Stomach (tissue), 9 donors: ENCODE data around the gene TRIM59. TPM values are rescaled to one million over a fixed set of nuclear protein-coding genes. Genes with fewer than 3 reads are reported as not detected.

ENCODE experiments used
- DNase-seq, 2 donors: peaks; one replicate each; pipeline versions ENCODE4 v3.0.0 to v3.0.0-alpha.2; 2013 to 2019
- H3K27ac ChIP-seq, 5 donors: fragments of 200-600 bp in 4 of 5; sonication (generic) in 4 of 5; one replicate each; pipeline ENCODE4 v1.5.1; 2013 to 2019; ENCODE audit warnings: mild to moderate bottlenecking in 1 of 5, moderate library complexity in 1 of 5
- H3K27me3 ChIP-seq, 3 donors: fragments of 200-600 bp; sonication (generic); one replicate each; pipeline ENCODE4 v1.5.1; 2017 to 2019; ENCODE audit warnings: mixed run types in 1 of 3
- H3K36me3 ChIP-seq, 4 donors: fragments of 200-600 bp; sonication (generic); 1 replicate in 3 of 4; 2 replicates in 1 of 4; pipeline ENCODE4 v1.5.1; 2016 to 2019
- H3K4me1 ChIP-seq, 4 donors: fragments of 200-600 bp; sonication (generic); one replicate each; pipeline ENCODE4 v1.5.1; 2016 to 2019
- H3K4me3 ChIP-seq, 4 donors: fragments of 200-600 bp; sonication (generic) in 3 of 4; one replicate each; pipeline ENCODE4 v1.5.1; 2016 to 2019; ENCODE audit warnings: mild to moderate bottlenecking in 1 of 4
- H3K9me3 ChIP-seq, 4 donors: fragments of 200-600 bp; sonication (generic); one replicate each; pipeline ENCODE4 v1.5.1; 2016 to 2019
- EP300 ChIP-seq: sonication (generic); formaldehyde crosslinking; IDR thresholded peaks from one replicate; pipeline ENCODE4 v1.6.1; 2017; ENCODE audit warnings: antibody characterized with exemption
- POLR2A ChIP-seq, 4 donors: fragments of 450-650 bp; IDR thresholded peaks; one replicate each; pipeline ENCODE4 v1.6.1; 2016; ENCODE audit warnings: antibody characterized with exemption in 4 of 4, control low read depth in 2 of 4, mild to moderate bottlenecking in 1 of 4, moderate library complexity in 1 of 4
- POLR2AphosphoS5 ChIP-seq, 3 donors: sonication (generic); formaldehyde crosslinking; IDR thresholded peaks; one replicate each; pipeline ENCODE4 v1.6.1; 2016; ENCODE audit warnings: antibody characterized with exemption in 3 of 3
- WGBS, 5 donors: extraction: QIAGEN DNeasy Blood & Tissue Kit in 3 of 5; methylation state at CpG; one replicate each; pipeline versions ENCODE4 v1.1.5 to v1.1.7; 2013 to 2018; 5-methylcytosine and 5-hydroxymethylcytosine counted together
- intact Hi-C: fragments of 100-400 bp; cut with DNase I; formaldehyde crosslinking; loops from one replicate; pipeline ENCODE4 v1.15.1; 2023; ENCODE audit warnings: low total_unique reads
- polyA plus RNA-seq, 3 donors: library from polyadenylated mRNA; stranded (reverse); fragments of 200-250 nt; gene quantifications; one replicate each; pipeline ENCODE4 v1.2.3, GENCODE V29; 2013
- total RNA-seq, 5 donors: library from RNA; depleted of rRNA; stranded (reverse); fragments of >200 nt; gene quantifications; one replicate each; pipeline versions ENCODE4 v1.1.0 to v1.2.3, GENCODE V29; 2014 to 2016
- TF ChIP-seq, protein P1 (sequence below), 7 experiments: fragments of 450-650 bp in 4 of 7; fragments of 200-600 bp in 3 of 7; sonication (generic) in 3 of 7; IDR thresholded peaks; one replicate each; pipeline ENCODE4 v1.5.1; 2016 to 2019; ENCODE audit warnings: antibody characterized with exemption in 7 of 7, control low read depth in 2 of 7, mild to moderate bottlenecking in 1 of 7
- donor health status: healthy with polysubstance abuse.
- donor health status: Bipolar disorder and iron deficiency.
- donor health status: healthy.

TRIM59 gene
- total and polyA plus RNA-seq, 8 donors, result 0.29 to 8.6 (median 1.3) TPM; not detected in 1

DNA sequence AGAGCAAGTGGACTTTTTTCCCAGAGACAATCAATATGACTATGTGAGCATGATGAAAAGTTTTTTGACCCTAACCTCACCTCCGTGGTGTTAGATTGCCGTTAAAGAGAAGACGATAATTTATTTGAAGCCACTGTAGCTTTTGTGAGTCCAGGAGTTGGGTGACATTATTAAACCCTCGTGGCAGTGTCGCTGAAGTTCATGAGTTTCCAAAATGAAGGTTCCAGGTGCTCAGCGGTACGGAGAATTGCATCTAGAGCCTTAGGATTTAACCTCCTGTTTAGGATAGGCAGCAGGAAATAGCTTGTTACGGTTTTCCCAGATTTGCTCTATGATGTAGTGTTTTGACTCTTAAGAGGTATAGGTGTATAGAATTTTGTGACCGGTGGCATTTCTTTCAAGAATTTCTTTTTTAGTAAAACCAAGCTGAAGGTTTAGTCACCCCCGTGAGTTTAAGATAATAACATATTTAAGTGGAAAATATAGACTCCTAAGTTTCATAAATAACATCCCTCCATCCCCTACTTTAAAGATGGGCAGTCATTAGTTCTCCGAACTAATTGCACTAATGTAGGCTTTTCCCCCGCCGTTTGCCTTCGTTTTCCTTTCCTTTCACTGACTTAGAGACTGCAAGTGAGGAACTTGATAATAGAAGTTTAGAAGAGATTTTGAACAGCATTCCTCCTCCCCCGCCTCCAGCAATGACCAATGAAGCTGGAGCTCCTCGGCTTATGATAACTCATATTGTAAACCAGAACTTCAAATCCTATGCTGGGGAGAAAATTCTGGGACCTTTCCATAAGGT, 48.1 kb downstream of the TRIM59 start:
- intact Hi-C loops, result no loop called here
- H3K27me3 ChIP-seq, result peaks cover 0 to 7% (median 0%) of the 10 kb centered on the region in 3 donors
- H3K36me3 ChIP-seq, result no peaks in the 10 kb centered on the region
- peak; percentile 29 to 78 for DNase-seq
- peaks cover 15 to 59% (median 38%) of the 10 kb centered on the region in 4 donors for H3K4me1 ChIP-seq
- no peaks in the 10 kb centered on the region for H3K9me3 ChIP-seq
- H3K27ac ChIP-seq, result peak overlapping the region in 4 of 5 donors; percentile 88 to 95 (median 90)
- peak overlapping the region; percentile 64 to 80 (median 78) for H3K4me3 ChIP-seq
- WGBS, 5 donors, result 3 to 13% (median 7%) methylated on average over 16 of the region's 16 CpGs
- TF ChIP-seq POLR2AphosphoS5 (IDR thresholded peaks at IDR 0.05) (no peak), EP300 (no peak), POLR2A (IDR thresholded peaks at IDR 0.05) (no peak)
- TF ChIP-seq, protein P1, sequence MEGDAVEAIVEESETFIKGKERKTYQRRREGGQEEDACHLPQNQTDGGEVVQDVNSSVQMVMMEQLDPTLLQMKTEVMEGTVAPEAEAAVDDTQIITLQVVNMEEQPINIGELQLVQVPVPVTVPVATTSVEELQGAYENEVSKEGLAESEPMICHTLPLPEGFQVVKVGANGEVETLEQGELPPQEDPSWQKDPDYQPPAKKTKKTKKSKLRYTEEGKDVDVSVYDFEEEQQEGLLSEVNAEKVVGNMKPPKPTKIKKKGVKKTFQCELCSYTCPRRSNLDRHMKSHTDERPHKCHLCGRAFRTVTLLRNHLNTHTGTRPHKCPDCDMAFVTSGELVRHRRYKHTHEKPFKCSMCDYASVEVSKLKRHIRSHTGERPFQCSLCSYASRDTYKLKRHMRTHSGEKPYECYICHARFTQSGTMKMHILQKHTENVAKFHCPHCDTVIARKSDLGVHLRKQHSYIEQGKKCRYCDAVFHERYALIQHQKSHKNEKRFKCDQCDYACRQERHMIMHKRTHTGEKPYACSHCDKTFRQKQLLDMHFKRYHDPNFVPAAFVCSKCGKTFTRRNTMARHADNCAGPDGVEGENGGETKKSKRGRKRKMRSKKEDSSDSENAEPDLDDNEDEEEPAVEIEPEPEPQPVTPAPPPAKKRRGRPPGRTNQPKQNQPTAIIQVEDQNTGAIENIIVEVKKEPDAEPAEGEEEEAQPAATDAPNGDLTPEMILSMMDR (IDR thresholded peaks at IDR 0.05), result no peak

DNA sequence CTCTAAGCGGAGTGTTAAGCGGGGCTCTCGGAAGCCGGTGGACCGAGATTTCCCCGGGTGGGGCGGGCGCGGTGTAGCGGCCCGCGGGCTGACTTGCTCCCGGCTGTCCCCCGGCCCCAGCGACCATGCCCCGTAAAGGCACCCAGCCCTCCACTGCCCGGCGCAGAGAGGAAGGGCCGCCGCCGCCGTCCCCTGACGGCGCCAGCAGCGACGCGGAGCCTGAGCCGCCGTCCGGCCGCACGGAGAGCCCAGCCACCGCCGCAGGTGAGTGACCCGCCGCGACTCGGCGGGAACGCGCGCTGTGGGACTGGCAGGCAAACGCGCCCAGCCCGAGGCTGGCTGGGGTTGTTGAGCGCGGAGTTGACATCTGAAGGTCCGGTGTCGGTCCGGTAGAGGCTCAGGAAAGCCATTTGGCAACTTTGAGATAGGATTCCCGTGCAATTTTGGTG, 48.9 kb downstream of the TRIM59 start:
- WGBS, 5 donors, result 0 to 1% (median 0%) methylated on average over 26 to 51 of the region's 51 CpGs
- TF ChIP-seq POLR2AphosphoS5 (IDR thresholded peaks at IDR 0.05) (no peak), EP300 (no peak), POLR2A (IDR thresholded peaks at IDR 0.05) (no peak)
- TF ChIP-seq, protein P1 (IDR thresholded peaks at IDR 0.05), result no peak
- intact Hi-C loops, result no loop called here
- Histone ChIP-seq H3K36me3 (no peaks in the 10 kb centered on the region), H3K4me1 (peaks cover 15 to 59% (median 38%) of the 10 kb centered on the region in 4 donors), H3K4me3 (peak overlapping the region; percentile 64 to 80 (median 78)), H3K27me3 (peaks cover 0 to 7% (median 0%) of the 10 kb centered on the region in 3 donors), H3K27ac (peak overlapping the region; percentile 88 to 97 (median 92)), H3K9me3 (no peaks in the 10 kb centered on the region)
- peak; percentile 56 to 67 for DNase-seq

DNA sequence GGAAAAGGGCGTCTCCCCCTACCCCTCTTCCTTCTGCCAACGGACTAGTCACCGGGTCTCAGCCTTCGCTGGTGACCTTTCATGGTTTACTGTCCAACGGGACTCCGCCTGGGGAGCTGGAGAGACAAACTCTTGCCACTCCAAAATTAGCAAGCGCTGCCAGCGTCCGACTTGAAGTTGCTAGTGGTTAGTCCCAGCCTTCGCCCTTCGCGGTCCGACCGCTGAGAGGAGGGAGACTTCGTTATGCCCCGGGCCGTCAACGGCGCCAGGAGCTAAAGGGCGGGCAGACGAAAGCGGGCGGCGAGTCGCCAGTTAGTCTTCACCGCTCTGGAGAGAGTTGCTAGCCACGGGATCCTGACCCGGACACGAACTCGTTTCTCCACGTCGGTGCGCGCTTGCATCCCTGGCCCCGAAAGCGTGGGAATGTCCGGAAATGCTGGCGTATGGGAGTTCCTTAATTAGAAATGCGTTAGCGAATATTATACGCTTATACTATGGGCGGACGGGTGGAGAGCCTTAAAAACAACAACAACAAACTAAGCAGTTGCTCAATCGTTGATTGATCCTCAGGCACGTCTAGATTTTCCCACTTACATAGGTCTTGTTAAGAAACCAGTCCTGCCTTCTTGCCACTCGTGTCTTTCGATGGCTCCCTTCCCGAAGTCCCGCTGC, 49.4 kb downstream of the TRIM59 start:
- WGBS, 5 donors, result 0 to 1% (median 0%) methylated on average over 40 to 49 of the region's 49 CpGs
- no peak for TF ChIP-seq POLR2AphosphoS5 (IDR thresholded peaks at IDR 0.05)
- no peak for TF ChIP-seq POLR2A (IDR thresholded peaks at IDR 0.05)
- TF ChIP-seq, protein P1 (IDR thresholded peaks at IDR 0.05), result no peak
- TF ChIP-seq EP300, result no peak
- intact Hi-C loops, result no loop called here

More for the DNA sequence above, 49.4 kb downstream of the TRIM59 start:
- Histone ChIP-seq H3K27ac (peak overlapping the region; percentile 88 to 97 (median 92)), H3K9me3 (no peaks in the 10 kb centered on the region), H3K36me3 (no peaks in the 10 kb centered on the region), H3K27me3 (peaks cover 0 to 7% (median 0%) of the 10 kb centered on the region in 3 donors), H3K4me3 (peak overlapping the region; percentile 64 to 80 (median 78)), H3K4me1 (peaks cover 15 to 59% (median 38%) of the 10 kb centered on the region in 4 donors)
- DNase-seq, result peak; percentile 40 to 77
